GM12865 (cell line): ENCODE measurements around the gene SLC39A11.

Experiments used
- DNase-seq: peaks from one replicate; pipeline ENCODE4 v3.0.0; 2010; ENCODE audit warnings: low read depth
- H3K4me3 ChIP-seq: 2 replicates; pipeline ENCODE4 v1.5.1; 2011; ENCODE audit warnings: mild to moderate bottlenecking, low read depth, low read length, control low read depth
- CTCF ChIP-seq: IDR thresholded peaks from 2 replicates; pipeline ENCODE4 v1.5.1; 2011; ENCODE audit warnings: low read length, control low read depth, low read depth, inconsistent platforms; ENCODE audit not compliant: insufficient read depth; ENCODE audit errors: missing control alignments

The SLC39A11 gene

GRCh38 chr17:72988451-72988850, 104.0 kb downstream of the SLC39A11 start:
- TF ChIP-seq CTCF = no peak
- H3K4me3 ChIP-seq = no peak overlapping the region
- DNase-seq = peak; percentile 57

GRCh38 chr17:72987166-72987565, 105.3 kb downstream of the SLC39A11 start:
- no peak overlapping the region for H3K4me3 ChIP-seq
- DNase-seq = no peak
- TF ChIP-seq CTCF = no peak

- TF ChIP-seq CTCF = peak; percentile 90
- peak; percentile 87 for DNase-seq
- H3K4me3 ChIP-seq = no peak overlapping the region
Observed at GRCh38 chr17:72985882-72986720, 106.4 kb downstream of the SLC39A11 start.

GRCh38 chr17:72984926-72985325, 107.6 kb downstream of the SLC39A11 start:
- TF ChIP-seq CTCF = no peak
- H3K4me3 ChIP-seq = no peak overlapping the region
- DNase-seq = no peak

- no peak for DNase-seq
- no peak overlapping the region for H3K4me3 ChIP-seq
- no peak for TF ChIP-seq CTCF
Observed at GRCh38 chr17:72984145-72984925, 108.2 kb downstream of the SLC39A11 start.

- TF ChIP-seq CTCF = no peak
- H3K4me3 ChIP-seq = no peak overlapping the region
- no peak for DNase-seq
Observed at GRCh38 chr17:72982680-72983079, 109.8 kb downstream of the SLC39A11 start.
